Liver (tissue), 9 donors: ENCODE measurements around the gene KCTD2. TPM values are rescaled to one million over a fixed set of nuclear protein-coding genes. Genes with fewer than 3 reads are reported as not detected.

Experiments used
- DNase-seq: peaks from one replicate; pipeline ENCODE4 v3.0.0-alpha.2; 2017; ENCODE audit warnings: low spot score
- H3K27ac ChIP-seq, 2 donors: one replicate each; pipeline ENCODE4 v1.7.0; 2013; ENCODE audit warnings: inconsistent platforms in 2 of 2, low read length in 2 of 2, control low read depth in 1 of 2, low read depth in 1 of 2, mild to moderate bottlenecking in 1 of 2
- H3K27me3 ChIP-seq, 4 donors: one replicate each; pipeline versions ENCODE4 v1.6.1 to v1.7.0; 2013; ENCODE audit warnings: low read length in 3 of 4, inconsistent platforms in 1 of 4, mild to moderate bottlenecking in 1 of 4, moderate library complexity in 1 of 4; ENCODE audit not compliant: control insufficient read depth in 4 of 4, insufficient read depth in 4 of 4
- H3K36me3 ChIP-seq, 4 donors: one replicate each; pipeline versions ENCODE4 v1.6.1 to v1.7.0; 2013; ENCODE audit warnings: low read length in 3 of 4, mild to moderate bottlenecking in 3 of 4, low read depth in 1 of 4, moderate library complexity in 1 of 4; ENCODE audit not compliant: control insufficient read depth in 4 of 4, insufficient read depth in 3 of 4
- H3K4me1 ChIP-seq, 4 donors: one replicate each; pipeline versions ENCODE4 v1.6.1 to v1.7.0; 2013; ENCODE audit warnings: low read length in 3 of 4, mild to moderate bottlenecking in 3 of 4, moderate library complexity in 1 of 4; ENCODE audit not compliant: control insufficient read depth in 4 of 4, insufficient read depth in 4 of 4
- H3K4me3 ChIP-seq, 3 donors: one replicate each; pipeline versions ENCODE4 v1.6.1 to v1.7.0; 2013; ENCODE audit warnings: low read length in 3 of 3, control low read depth in 1 of 3, low read depth in 1 of 3, mild to moderate bottlenecking in 1 of 3
- H3K9ac ChIP-seq, 2 donors: one replicate each; pipeline ENCODE4 v1.7.0; 2013; ENCODE audit warnings: low read length in 2 of 2, mild to moderate bottlenecking in 2 of 2, moderate library complexity in 2 of 2, control low read depth in 1 of 2, low read depth in 1 of 2
- H3K9me3 ChIP-seq, 4 donors: one replicate each; pipeline versions ENCODE4 v1.6.1 to v1.7.0; 2013; ENCODE audit warnings: low read length in 3 of 4; ENCODE audit not compliant: control insufficient read depth in 4 of 4
- CTCF ChIP-seq: fragments of 150-350 bp; IDR thresholded peaks from 2 replicates; pipeline ENCODE4 v1.5.1; 2017; ENCODE audit warnings: improper control_type of control experiment, low read depth, low read length; ENCODE audit not compliant: missing input control
- EGR1 ChIP-seq, 2 donors: IDR thresholded peaks; 2 replicates each; pipeline ENCODE4 v1.6.1; 2016 to 2018; ENCODE audit warnings: antibody characterized with exemption in 2 of 2, low read depth in 2 of 2
- FOXA2 ChIP-seq: IDR thresholded peaks from 2 replicates; pipeline ENCODE4 v1.6.1; 2016; ENCODE audit warnings: antibody characterized with exemption
- GABPA ChIP-seq, 2 donors: IDR thresholded peaks in 1 of 2; conservative IDR thresholded peaks in 1 of 2; 2 replicates each; pipeline ENCODE4 v1.6.1; 2016; ENCODE audit warnings: antibody characterized with exemption in 2 of 2, mild to moderate bottlenecking in 1 of 2, moderate library complexity in 1 of 2
- HNF4A ChIP-seq, 2 donors: conservative IDR thresholded peaks; 2 replicates each; pipeline ENCODE4 v1.6.1; 2016; ENCODE audit warnings: antibody characterized with exemption in 2 of 2, mild to moderate bottlenecking in 2 of 2
- HNF4G ChIP-seq: IDR thresholded peaks from 2 replicates; pipeline ENCODE4 v1.6.1; 2016; ENCODE audit warnings: antibody characterized with exemption
- JUND ChIP-seq, 2 donors: IDR thresholded peaks; 2 replicates each; pipeline ENCODE4 v1.6.1; 2016; ENCODE audit warnings: antibody characterized with exemption in 2 of 2
- MAX ChIP-seq: IDR thresholded peaks from 2 replicates; pipeline ENCODE4 v1.6.1; 2016; ENCODE audit warnings: antibody characterized with exemption
- NR2F2 ChIP-seq: IDR thresholded peaks from 2 replicates; pipeline ENCODE4 v1.6.1; 2016; ENCODE audit warnings: antibody characterized with exemption
- RAD21 ChIP-seq, 2 donors: IDR thresholded peaks; 2 replicates each; pipeline ENCODE4 v1.6.1; 2016; ENCODE audit warnings: antibody characterized with exemption in 2 of 2, mild to moderate bottlenecking in 2 of 2
- RXRA ChIP-seq, 2 donors: IDR thresholded peaks; 2 replicates each; pipeline ENCODE4 v1.6.1; 2017 to 2018; ENCODE audit warnings: antibody characterized with exemption in 2 of 2, mild to moderate bottlenecking in 1 of 2
- SP1 ChIP-seq: IDR thresholded peaks from 2 replicates; pipeline ENCODE4 v1.6.1; 2018; ENCODE audit warnings: antibody characterized with exemption, mild to moderate bottlenecking
- ZBTB33 ChIP-seq: IDR thresholded peaks from 2 replicates; pipeline ENCODE4 v1.6.1; 2016; ENCODE audit warnings: antibody characterized with exemption
- WGBS: extraction: QIAGEN DNeasy Blood & Tissue Kit; methylation state at CpG from one replicate; pipeline ENCODE4 v1.1.7; 2013; 5-methylcytosine and 5-hydroxymethylcytosine counted together
- polyA plus RNA-seq, 2 donors: library from polyadenylated mRNA; stranded (reverse) in 1 of 2; unstranded in 1 of 2; fragments of 200-250 nt in 1 of 2; fragments of >200 nt in 1 of 2; fragmentation: Nextera tagmentation in 1 of 2; extraction: Ambion mirVana in 1 of 2; gene quantifications; one replicate each; pipeline versions ENCODE4 v1.2.1 to v1.2.3, GENCODE V29; 2013 to 2015
- total RNA-seq, 2 donors: library from RNA; depleted of rRNA; stranded (reverse); fragments of >200 nt; gene quantifications; one replicate each; pipeline ENCODE4 v1.2.3, GENCODE V29; 2014
- donor health status: healthy.
- donor health status: healthy.
- donor health status: healthy.
- donor health status: healthy.
- donor health status: healthy.

Gene KCTD2
- total and polyA plus RNA-seq, 4 donors: 2.4 to 8.2 (median 6.4) TPM

GRCh38 chr17:75088465-75089417 lies 41.7 kb downstream of the KCTD2 start:
- Histone ChIP-seq H3K9ac (no peak overlapping the region), H3K27me3 (no peaks in the 10 kb centered on the region), H3K27ac (peak overlapping the region in 1 of 2 donors; percentile 65), H3K9me3 (no peaks in the 10 kb centered on the region), H3K4me3 (peak overlapping the region in 1 of 3 donors; percentile 37), H3K36me3 (no peaks in the 10 kb centered on the region), H3K4me1 (peaks cover 28 to 56% (median 43%) of the 10 kb centered on the region in 4 donors)
- WGBS: 88% methylated on average over 11 of the region's 11 CpGs
- TF ChIP-seq NR2F2 (peak; percentile 73), SP1 (no peak), HNF4G (no peak), HNF4A (conservative IDR thresholded peaks at IDR 0.05) (peak in 1 of 2 donors; percentile 9), CTCF (no peak)
- DNase-seq: no peak

- peaks cover 21 to 37% (median 30%) of the 10 kb centered on the region in 4 donors for H3K4me1 ChIP-seq
- H3K9me3 ChIP-seq: no peaks in the 10 kb centered on the region
- 42% methylated on average over 19 of the region's 19 CpGs for WGBS
- peak; percentile 63 for DNase-seq
- H3K9ac ChIP-seq: no peak overlapping the region
- H3K4me3 ChIP-seq: no peak overlapping the region
- TF ChIP-seq RAD21 (IDR thresholded peaks at IDR 0.05) (no peak), HNF4A (conservative IDR thresholded peaks at IDR 0.05) (peak; percentile 61 to 63), EGR1 (IDR thresholded peaks at IDR 0.05; ENCODE audit: low read depth in 2 of 2) (no peak), MAX (no peak), NR2F2 (peak; percentile 94), SP1 (no peak), RXRA (IDR thresholded peaks at IDR 0.05) (peak; percentile 50 to 53)
- H3K27ac ChIP-seq: peak overlapping the region; percentile 59 to 68
- no peaks in the 10 kb centered on the region for H3K36me3 ChIP-seq
- no peaks in the 10 kb centered on the region for H3K27me3 ChIP-seq
Observed at GRCh38 chr17:75090871-75091854, 44.1 kb downstream of the KCTD2 start.

- Histone ChIP-seq H3K27me3 (no peaks in the 10 kb centered on the region), H3K4me1 (peaks cover 18 to 31% (median 27%) of the 10 kb centered on the region in 4 donors), H3K27ac (no peak overlapping the region), H3K9ac (no peak overlapping the region), H3K4me3 (no peak overlapping the region), H3K9me3 (no peaks in the 10 kb centered on the region), H3K36me3 (no peaks in the 10 kb centered on the region)
- WGBS: 80% methylated on average over 10 of the region's 10 CpGs
- TF ChIP-seq GABPA (IDR thresholded peaks at IDR 0.05 in 1 of 2, conservative IDR thresholded peaks at IDR 0.05 in 1 of 2): no peak
- TF ChIP-seq ZBTB33: no peak
- no peak for TF ChIP-seq SP1
- no peak for TF ChIP-seq HNF4A (conservative IDR thresholded peaks at IDR 0.05)
- TF ChIP-seq FOXA2: no peak
- no peak for TF ChIP-seq JUND (IDR thresholded peaks at IDR 0.05)
- no peak for DNase-seq
Observed at GRCh38 chr17:75091855-75092327, 44.9 kb downstream of the KCTD2 start.
